22Rv1 (cell line): ENCODE measurements around the gene SLC22A15.

Experiments used
- CTCF ChIP-seq: fragments of 450-650 bp; IDR thresholded peaks from 2 replicates; pipeline ENCODE4 v1.5.1; 2017; ENCODE audit warnings: mild to moderate bottlenecking
- ZFX ChIP-seq: fragments of 450-650 bp; IDR thresholded peaks from 2 replicates; pipeline ENCODE4 v1.6.1; 2017; ENCODE audit warnings: antibody characterized with exemption, borderline replicate concordance

GRCh38 chr1:115975569-115976061, 698 bp upstream of the SLC22A15 start:
- TF ChIP-seq CTCF (no peak), ZFX (no peak)
